Prostate gland (tissue), 2 donors: ENCODE results near the gene BTAF1.

ENCODE experiments used
- POLR2A ChIP-seq: fragments of 450-650 bp; IDR thresholded peaks from one replicate; pipeline ENCODE4 v1.6.1; 2016; ENCODE audit warnings: antibody characterized with exemption, mild to moderate bottlenecking
- POLR2AphosphoS5 ChIP-seq: sonication (generic); formaldehyde crosslinking; IDR thresholded peaks from one replicate; pipeline ENCODE4 v1.6.1; 2017; ENCODE audit warnings: antibody characterized with exemption
- TF ChIP-seq, protein P1 (sequence below), 4 experiments: fragments of 200-600 bp in 2 of 4; fragments of 450-650 bp in 2 of 4; sonication (generic) in 2 of 4; IDR thresholded peaks; 1 replicate in 3 of 4; 2 replicates in 1 of 4; pipeline ENCODE4 v1.5.1; 2016 to 2019; ENCODE audit warnings: antibody characterized with exemption in 4 of 4, mild to moderate bottlenecking in 2 of 4, moderate library complexity in 2 of 4

DNA sequence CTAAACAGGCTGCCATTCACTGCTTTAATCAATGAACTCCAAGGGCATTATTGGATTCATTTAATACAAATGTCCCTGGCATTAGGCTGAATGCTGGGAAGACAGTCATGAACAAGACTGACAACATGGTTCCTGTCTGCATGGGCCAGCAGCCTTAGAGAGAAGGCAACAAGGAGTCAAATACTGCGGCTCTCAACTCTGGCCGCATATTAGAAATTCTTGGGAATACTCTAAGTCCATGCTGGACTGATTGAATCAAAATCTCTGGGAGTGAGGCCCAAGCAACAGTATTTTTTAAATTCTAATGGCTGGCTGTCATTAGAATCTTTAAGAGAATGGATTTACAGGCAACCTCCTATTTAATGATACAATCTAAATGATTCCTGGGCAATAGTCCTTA lies 48.4 kb upstream of the BTAF1 start:
- TF ChIP-seq, protein P1, sequence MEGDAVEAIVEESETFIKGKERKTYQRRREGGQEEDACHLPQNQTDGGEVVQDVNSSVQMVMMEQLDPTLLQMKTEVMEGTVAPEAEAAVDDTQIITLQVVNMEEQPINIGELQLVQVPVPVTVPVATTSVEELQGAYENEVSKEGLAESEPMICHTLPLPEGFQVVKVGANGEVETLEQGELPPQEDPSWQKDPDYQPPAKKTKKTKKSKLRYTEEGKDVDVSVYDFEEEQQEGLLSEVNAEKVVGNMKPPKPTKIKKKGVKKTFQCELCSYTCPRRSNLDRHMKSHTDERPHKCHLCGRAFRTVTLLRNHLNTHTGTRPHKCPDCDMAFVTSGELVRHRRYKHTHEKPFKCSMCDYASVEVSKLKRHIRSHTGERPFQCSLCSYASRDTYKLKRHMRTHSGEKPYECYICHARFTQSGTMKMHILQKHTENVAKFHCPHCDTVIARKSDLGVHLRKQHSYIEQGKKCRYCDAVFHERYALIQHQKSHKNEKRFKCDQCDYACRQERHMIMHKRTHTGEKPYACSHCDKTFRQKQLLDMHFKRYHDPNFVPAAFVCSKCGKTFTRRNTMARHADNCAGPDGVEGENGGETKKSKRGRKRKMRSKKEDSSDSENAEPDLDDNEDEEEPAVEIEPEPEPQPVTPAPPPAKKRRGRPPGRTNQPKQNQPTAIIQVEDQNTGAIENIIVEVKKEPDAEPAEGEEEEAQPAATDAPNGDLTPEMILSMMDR (IDR thresholded peaks at IDR 0.05), result no peak
- TF ChIP-seq POLR2A (no peak), POLR2AphosphoS5 (no peak)
